HEK293T (cell line): ENCODE data around the gene ARMC9.

Experiments
- ARNT ChIP-seq: fragments of 450-650 bp; IDR thresholded peaks from 2 replicates; pipeline ENCODE4 v1.6.1; 2017; ENCODE audit warnings: mild to moderate bottlenecking
- BHLHE40 ChIP-seq: fragments of 450-650 bp; IDR thresholded peaks from 2 replicates; pipeline ENCODE4 v1.6.1; 2016; ENCODE audit warnings: mild to moderate bottlenecking, moderate library complexity, borderline replicate concordance
- ELF4 ChIP-seq: fragments of 450-650 bp; IDR thresholded peaks from 2 replicates; pipeline ENCODE4 v1.6.1; 2017; ENCODE audit warnings: antibody characterized with exemption
- FOXK2 ChIP-seq: fragments of 450-650 bp; IDR thresholded peaks from 2 replicates; pipeline ENCODE4 v1.6.1; 2016; ENCODE audit warnings: mild to moderate bottlenecking
- FOXM1 ChIP-seq: fragments of 450-650 bp; IDR thresholded peaks from 2 replicates; pipeline ENCODE4 v1.6.1; 2017; ENCODE audit warnings: mild to moderate bottlenecking, borderline replicate concordance
- HDGF ChIP-seq: fragments of 450-650 bp; IDR thresholded peaks from 2 replicates; pipeline ENCODE4 v1.6.1; 2017; ENCODE audit warnings: antibody characterized with exemption, borderline replicate concordance
- L3MBTL2 ChIP-seq: fragments of 450-650 bp; conservative IDR thresholded peaks from 2 replicates; pipeline ENCODE4 v1.6.1; 2016; ENCODE audit warnings: mild to moderate bottlenecking
- LEF1 ChIP-seq: fragments of 450-650 bp; IDR thresholded peaks from 2 replicates; pipeline ENCODE4 v1.6.1; 2017; ENCODE audit warnings: mild to moderate bottlenecking, borderline replicate concordance
- NFRKB ChIP-seq: fragments of 450-650 bp; IDR thresholded peaks from 2 replicates; pipeline ENCODE4 v1.6.1; 2016; ENCODE audit warnings: mild to moderate bottlenecking, moderate library complexity
- SP1 ChIP-seq: fragments of 450-650 bp; IDR thresholded peaks from 2 replicates; pipeline ENCODE4 v1.6.1; 2017
- SUZ12 ChIP-seq: fragments of 450-650 bp; IDR thresholded peaks from 2 replicates; pipeline ENCODE4 v1.6.1; 2016; ENCODE audit warnings: mild to moderate bottlenecking
- TARDBP ChIP-seq: fragments of 450-650 bp; IDR thresholded peaks from 2 replicates; pipeline ENCODE4 v1.6.1; 2016
- ZNF384 ChIP-seq: fragments of 450-650 bp; IDR thresholded peaks from 2 replicates; pipeline ENCODE4 v1.6.1; 2016

DNA sequence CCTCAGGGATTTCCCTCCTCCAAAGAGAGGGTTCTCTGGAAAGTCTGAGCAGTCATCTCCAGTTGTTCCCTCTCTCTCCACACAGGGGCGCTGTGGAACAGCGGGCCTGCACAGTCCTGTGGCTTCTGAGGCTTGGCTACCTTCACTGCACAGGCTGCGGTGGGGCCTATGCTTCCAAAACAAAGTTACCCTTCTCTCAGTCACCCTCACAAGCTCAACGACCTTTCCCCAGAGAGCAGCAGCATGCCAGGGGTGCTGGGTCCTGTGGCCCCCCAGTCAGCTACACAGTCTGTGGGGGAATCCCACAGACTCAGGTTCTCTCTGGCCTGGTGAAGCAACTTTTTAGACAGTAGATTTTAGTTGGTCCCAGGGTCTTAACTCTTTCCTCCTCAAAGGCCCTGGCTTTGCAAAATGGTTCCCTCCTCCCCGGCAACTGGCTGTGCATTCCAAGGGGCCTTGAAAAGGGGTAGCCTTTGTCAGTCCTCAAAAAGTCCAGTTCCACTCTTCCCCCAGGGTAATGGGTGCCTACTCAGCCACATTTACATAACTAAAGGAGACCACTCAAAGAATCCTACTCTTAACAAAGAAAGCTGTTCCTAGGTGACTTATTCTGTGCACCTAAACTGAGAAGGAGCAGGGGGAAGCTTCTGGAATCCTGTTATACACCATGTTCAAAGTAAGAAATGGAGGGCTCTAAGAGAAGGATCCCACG is 212.0 kb downstream of the ARMC9 start:
- TF ChIP-seq FOXM1 (no peak), SUZ12 (no peak), BHLHE40 (no peak), ELF4 (no peak), NFRKB (no peak), ARNT (no peak), HDGF (no peak), SP1 (no peak), FOXK2 (no peak), ZNF384 (no peak), L3MBTL2 (no peak), LEF1 (no peak), TARDBP (no peak)
